Muscle of leg (tissue), 11 donors: ENCODE measurements around the gene ELP1. TPM values are rescaled to one million over a fixed set of nuclear protein-coding genes. Genes with fewer than 3 reads are reported as not detected.
A peak's percentile ranks its signal among the peaks of the same experiment; 100 is the strongest.
"Not testable (repeated sequence)": the region's sequence is repeated elsewhere in the genome, so short reads cannot be mapped to it uniquely, and the experiment has no call there.

Experiments
- DNase-seq: peaks from one replicate; pipeline ENCODE4 v3.0.0; 2013
- H3K27ac ChIP-seq: one replicate; pipeline ENCODE4 v1.5.1; 2013; ENCODE audit warnings: mild to moderate bottlenecking, low read length, control low read depth
- H3K27me3 ChIP-seq: one replicate; pipeline ENCODE4 v1.6.1; 2013; ENCODE audit warnings: low read length; ENCODE audit not compliant: control insufficient read depth, insufficient read depth
- H3K36me3 ChIP-seq: one replicate; pipeline ENCODE4 v1.6.1; 2013; ENCODE audit warnings: low read length; ENCODE audit not compliant: control insufficient read depth, insufficient read depth
- H3K4me1 ChIP-seq: one replicate; pipeline ENCODE4 v1.6.1; 2013; ENCODE audit warnings: low read length; ENCODE audit not compliant: control insufficient read depth, insufficient read depth
- H3K4me3 ChIP-seq: one replicate; pipeline ENCODE4 v1.5.1; 2013; ENCODE audit warnings: low read length, control low read depth
- H3K9me3 ChIP-seq: replicated peaks from 2 replicates; pipeline ENCODE4 v1.6.1; 2013; ENCODE audit warnings: low read depth, low read length; ENCODE audit not compliant: control insufficient read depth
- WGBS: methylation state at CpG from one replicate; pipeline ENCODE4 v1.1.5; 2013; ENCODE audit warnings: missing lambda C conversion rate; ENCODE audit not compliant: insufficient coverage; 5-methylcytosine and 5-hydroxymethylcytosine counted together
- polyA plus RNA-seq, 8 donors: library from polyadenylated mRNA; unstranded; fragments of 120-200 nt; gene quantifications; one replicate each; pipeline versions ENCODE4 v1.2.1 to v1.2.3, GENCODE V29; 2013; ENCODE audit warnings: inconsistent platforms in 1 of 8, low replicate concordance in 1 of 8; ENCODE audit not compliant: insufficient read length in 8 of 8, insufficient read depth in 1 of 8
- total RNA-seq: library from RNA; stranded (reverse); fragments of 120-200 nt; gene quantifications from one replicate; pipeline ENCODE4 v1.2.4, GENCODE V29; 2013

Gene ELP1
- total and polyA plus RNA-seq, 9 donors: 24.1 to 36.0 (median 28.5) TPM

- Histone ChIP-seq H3K27me3 (peaks cover 2% of the 10 kb centered on the region), H3K4me1 (no peaks in the 10 kb centered on the region), H3K9me3 (no peaks in the 10 kb centered on the region), H3K4me3 (no peak overlapping the region), H3K36me3 (no peaks in the 10 kb centered on the region), H3K27ac (no peak overlapping the region)
- WGBS: 98% methylated on average over 24 of the region's 25 CpGs
- no peak for DNase-seq
Measured at GRCh38 chr9:108855529-108855886, 78.4 kb downstream of the ELP1 start.

- DNase-seq: peak; percentile 25
- 83% methylated on average over 59 of the region's 59 CpGs for WGBS
- Histone ChIP-seq H3K4me1 (no peaks in the 10 kb centered on the region), H3K4me3 (no peak overlapping the region), H3K27ac (no peak overlapping the region), H3K36me3 (no peaks in the 10 kb centered on the region), H3K27me3 (peaks cover 2% of the 10 kb centered on the region), H3K9me3 (no peaks in the 10 kb centered on the region)
Measured at GRCh38 chr9:108854641-108855528, 79.0 kb downstream of the ELP1 start.

- H3K4me1 ChIP-seq: no peaks in the 10 kb centered on the region
- peaks cover 2% of the 10 kb centered on the region for H3K27me3 ChIP-seq
- no peaks in the 10 kb centered on the region for H3K9me3 ChIP-seq
Measured at GRCh38 chr9:108854094-108854493, 79.8 kb downstream of the ELP1 start.

GRCh38 chr9:108852079-108852478 is 81.8 kb downstream of the ELP1 start:
- H3K9me3 ChIP-seq: no peaks in the 10 kb centered on the region
- WGBS: no CpG with 5 or more reads among the region's 1 CpG
- H3K4me1 ChIP-seq: no peaks in the 10 kb centered on the region
- DNase-seq: no peak
- peaks cover 2% of the 10 kb centered on the region for H3K27me3 ChIP-seq
- no peak overlapping the region for H3K27ac ChIP-seq
- H3K4me3 ChIP-seq: no peak overlapping the region
- H3K36me3 ChIP-seq: no peaks in the 10 kb centered on the region

More at GRCh38 chr9:108854094-108854493, 79.8 kb downstream of the ELP1 start:
- H3K4me3 ChIP-seq: no peak overlapping the region
- 92% methylated on average over 2 of the region's 3 CpGs for WGBS
- no peak overlapping the region for H3K27ac ChIP-seq
- H3K36me3 ChIP-seq: no peaks in the 10 kb centered on the region
- no peak for DNase-seq

GRCh38 chr9:108851138-108851537 is 82.8 kb downstream of the ELP1 start:
- Histone ChIP-seq H3K4me1 (no peaks in the 10 kb centered on the region), H3K27ac (no peak overlapping the region), H3K27me3 (peaks cover 2% of the 10 kb centered on the region), H3K36me3 (no peaks in the 10 kb centered on the region), H3K9me3 (no peaks in the 10 kb centered on the region), H3K4me3 (no peak overlapping the region)
- WGBS: 59% methylated on average over 2 of the region's 3 CpGs
- DNase-seq: no peak

- peaks cover 2% of the 10 kb centered on the region for H3K27me3 ChIP-seq
- WGBS: 100% methylated on average over 1 of the region's 3 CpGs
Measured at GRCh38 chr9:108850293-108850897, 83.5 kb downstream of the ELP1 start.

GRCh38 chr9:108848296-108848695 is 85.6 kb downstream of the ELP1 start:
- not testable (repeated sequence) for H3K27ac ChIP-seq, H3K36me3 ChIP-seq, H3K4me3 ChIP-seq, DNase-seq, H3K4me1 ChIP-seq, H3K27me3 ChIP-seq, H3K9me3 ChIP-seq
- 90% methylated on average over 8 of the region's 8 CpGs for WGBS

More at GRCh38 chr9:108850293-108850897, 83.5 kb downstream of the ELP1 start:
- Histone ChIP-seq H3K9me3 (no peaks in the 10 kb centered on the region), H3K4me1 (no peaks in the 10 kb centered on the region), H3K36me3 (no peaks in the 10 kb centered on the region), H3K4me3 (no peak overlapping the region), H3K27ac (no peak overlapping the region)
- DNase-seq: peak; percentile 31

- no CpG with 5 or more reads among the region's 2 CpGs for WGBS
Measured at GRCh38 chr9:108845947-108846346, 88.0 kb downstream of the ELP1 start.

GRCh38 chr9:108845507-108845906 is 88.4 kb downstream of the ELP1 start:
- Histone ChIP-seq H3K9me3 (no peaks in the 10 kb centered on the region), H3K27me3 (no peaks in the 10 kb centered on the region), H3K36me3 (no peaks in the 10 kb centered on the region), H3K27ac (no peak overlapping the region), H3K4me3 (no peak overlapping the region), H3K4me1 (no peaks in the 10 kb centered on the region)
- WGBS: 35% methylated on average over 3 of the region's 5 CpGs
- DNase-seq: peak; percentile 30

More at GRCh38 chr9:108845947-108846346, 88.0 kb downstream of the ELP1 start:
- Histone ChIP-seq H3K4me1 (no peaks in the 10 kb centered on the region), H3K36me3 (no peaks in the 10 kb centered on the region), H3K27me3 (no peaks in the 10 kb centered on the region), H3K27ac (no peak overlapping the region), H3K4me3 (no peak overlapping the region), H3K9me3 (no peaks in the 10 kb centered on the region)
- DNase-seq: no peak

GRCh38 chr9:108844856-108845255 is 89.1 kb downstream of the ELP1 start:
- WGBS: no CpG with 5 or more reads among the region's 2 CpGs
- Histone ChIP-seq H3K4me1 (no peaks in the 10 kb centered on the region), H3K27ac (no peak overlapping the region), H3K36me3 (no peaks in the 10 kb centered on the region), H3K4me3 (no peak overlapping the region), H3K27me3 (no peaks in the 10 kb centered on the region), H3K9me3 (no peaks in the 10 kb centered on the region)
- no peak for DNase-seq
